GM19452 (cell line): ENCODE measurements around the gene SMC3.
"Not testable (repeated sequence)": the region's sequence is repeated elsewhere in the genome, so short reads cannot be mapped to it uniquely, and the experiment has no call there.

ENCODE experiments used
- ATAC-seq: cut with Tn5 transposase; IDR thresholded peaks from one replicate; pipeline ENCODE4 v1.9.1; 2021; ENCODE audit not compliant: unreplicated experiment

The SMC3 gene

DNA sequence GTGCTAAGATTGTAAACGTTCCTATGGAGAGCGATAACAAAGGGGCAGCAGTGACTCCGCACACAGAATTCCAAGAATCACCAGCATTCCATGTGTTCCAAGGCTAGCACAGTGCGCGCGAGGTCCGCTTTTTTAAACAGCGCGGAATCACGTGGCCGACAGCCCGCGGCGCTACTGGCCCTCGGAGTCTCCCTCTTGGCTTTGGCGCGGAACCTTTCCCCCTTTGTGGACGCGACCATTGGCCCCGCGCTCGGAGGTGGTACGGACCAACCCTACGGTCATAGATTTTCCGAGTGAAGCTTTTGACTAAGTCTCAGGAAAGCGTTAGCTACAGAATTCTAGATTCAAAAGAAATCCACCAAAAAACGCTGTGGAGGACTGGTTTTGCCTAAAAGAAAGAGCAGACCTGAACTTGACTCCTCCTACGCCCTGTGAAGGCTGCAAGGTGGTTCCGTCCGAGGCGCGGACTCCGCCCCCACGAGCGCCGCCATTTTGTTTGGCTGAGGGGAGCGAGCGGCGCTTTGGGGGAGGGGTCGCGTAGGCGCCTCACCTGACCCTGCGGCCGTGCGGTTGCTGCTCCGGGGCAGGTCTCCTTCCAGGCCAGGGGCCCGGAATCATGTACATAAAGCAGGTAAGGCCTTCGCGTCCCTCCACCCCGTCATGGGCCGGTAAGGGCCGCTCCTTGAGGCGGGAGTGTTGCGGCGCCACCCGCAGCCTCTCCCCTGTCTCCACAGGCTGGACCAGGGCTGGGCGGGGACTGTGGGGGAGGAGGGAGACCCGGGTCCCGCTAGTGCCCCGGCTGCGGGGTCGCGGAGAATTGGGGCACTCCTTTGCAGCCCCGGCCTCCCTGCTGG, at the start of gene SMC3:
SMC3 (plus strand) TSS at position 495 of the 854 bp plus-strand sequence; CDS start at position 617, 122 bp downstream.
- peak; percentile 91 for ATAC-seq

DNA sequence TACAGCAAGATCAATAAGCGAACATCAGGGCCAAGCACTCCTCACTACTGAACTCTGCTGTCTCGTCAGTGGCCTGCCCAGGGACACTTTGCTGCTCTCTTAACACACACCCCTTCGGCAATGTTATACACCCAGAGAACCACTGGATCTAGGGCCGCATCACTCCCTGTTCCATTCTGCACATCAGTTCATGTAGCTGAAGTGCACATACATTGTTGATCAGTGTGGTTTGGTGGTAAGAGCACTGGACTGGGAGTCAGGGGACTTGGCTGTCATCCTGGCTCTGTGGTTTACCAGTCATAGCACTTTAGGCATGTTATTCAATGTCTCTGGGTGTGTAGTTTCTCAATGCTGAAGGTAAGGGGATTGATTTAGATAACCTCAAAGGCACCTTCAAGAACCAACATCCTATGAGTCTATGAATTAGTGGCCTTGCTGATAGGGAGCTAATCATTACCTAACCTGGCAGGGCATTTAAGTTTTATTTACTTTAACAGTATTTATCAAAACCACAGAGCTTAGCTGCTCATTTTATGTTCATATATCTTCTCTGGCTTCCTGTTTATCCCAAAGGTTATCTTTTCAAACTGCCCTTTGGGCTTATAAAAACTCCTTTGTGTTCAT, 45.0 kb upstream of the SMC3 start:
- ATAC-seq: no peak

DNA sequence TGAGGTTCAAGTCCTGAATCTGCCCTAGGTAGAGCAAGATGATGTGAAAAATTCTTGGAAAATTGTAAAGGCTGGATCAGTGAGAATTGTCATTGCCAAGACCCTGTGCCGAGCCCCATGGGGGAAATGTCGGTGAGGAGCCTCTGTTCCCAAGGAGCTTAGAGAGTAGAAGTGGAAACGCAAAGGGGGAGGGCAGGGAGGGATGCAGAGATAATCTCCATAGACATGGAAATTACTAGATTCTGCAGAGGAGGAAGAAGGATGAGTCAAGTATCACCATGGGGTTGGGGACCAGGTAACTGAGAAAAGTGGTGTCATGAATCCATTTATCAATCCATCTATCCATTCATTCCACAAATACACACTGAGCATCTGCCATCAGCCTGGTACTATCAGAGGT, 43.8 kb upstream of the SMC3 start:
- no peak for ATAC-seq

DNA sequence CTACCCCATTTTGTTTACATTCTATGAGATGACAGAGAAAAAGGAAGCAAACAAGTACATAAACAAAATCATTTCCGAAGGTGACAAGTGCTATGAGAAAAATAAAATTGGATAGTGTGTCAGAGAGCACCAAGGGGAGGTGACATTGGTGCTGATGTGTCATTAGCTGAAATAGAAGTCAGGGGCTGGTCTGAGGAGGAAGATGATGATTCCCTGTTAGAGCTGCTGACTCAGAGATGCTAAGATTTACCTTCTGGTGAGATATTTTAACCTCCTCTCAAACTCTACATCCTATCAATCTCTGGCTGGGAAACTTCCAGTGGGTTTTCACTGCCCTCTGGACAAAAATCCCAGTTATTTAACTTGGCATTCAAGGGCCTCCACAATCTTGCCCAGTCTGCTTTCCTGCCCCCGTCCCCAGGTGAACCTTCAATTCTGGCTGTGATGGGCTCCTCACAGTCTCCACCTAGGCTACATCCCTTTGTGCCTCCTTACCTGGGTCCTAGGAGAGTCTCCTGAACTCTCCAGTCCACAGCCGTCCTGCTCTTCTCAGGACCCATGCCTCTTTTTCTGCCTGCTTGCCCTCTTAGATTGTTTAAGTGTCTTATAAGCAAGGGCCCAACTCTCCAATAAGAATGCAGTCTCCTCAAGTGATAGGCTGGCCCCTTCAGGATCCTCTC, 43.2 kb upstream of the SMC3 start:
- no peak for ATAC-seq

DNA sequence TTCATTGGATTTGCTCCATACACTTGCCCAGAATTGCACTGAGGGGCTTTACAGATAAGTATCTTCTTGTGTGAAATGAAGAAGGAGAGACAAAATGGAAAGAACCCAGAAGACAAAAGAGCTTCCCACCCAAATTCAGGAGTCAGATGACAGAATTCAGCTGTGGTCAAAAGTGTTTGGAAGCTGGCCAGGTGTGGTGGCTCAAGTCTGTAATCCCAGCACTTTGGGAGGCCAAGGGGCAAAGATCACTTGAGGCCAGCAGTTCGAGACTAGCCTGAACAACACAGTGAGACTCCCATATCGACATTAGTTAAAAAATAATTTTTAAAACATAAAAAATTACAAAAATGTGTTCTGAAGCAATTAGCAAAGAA, 42.6 kb upstream of the SMC3 start:
- ATAC-seq: no peak

DNA sequence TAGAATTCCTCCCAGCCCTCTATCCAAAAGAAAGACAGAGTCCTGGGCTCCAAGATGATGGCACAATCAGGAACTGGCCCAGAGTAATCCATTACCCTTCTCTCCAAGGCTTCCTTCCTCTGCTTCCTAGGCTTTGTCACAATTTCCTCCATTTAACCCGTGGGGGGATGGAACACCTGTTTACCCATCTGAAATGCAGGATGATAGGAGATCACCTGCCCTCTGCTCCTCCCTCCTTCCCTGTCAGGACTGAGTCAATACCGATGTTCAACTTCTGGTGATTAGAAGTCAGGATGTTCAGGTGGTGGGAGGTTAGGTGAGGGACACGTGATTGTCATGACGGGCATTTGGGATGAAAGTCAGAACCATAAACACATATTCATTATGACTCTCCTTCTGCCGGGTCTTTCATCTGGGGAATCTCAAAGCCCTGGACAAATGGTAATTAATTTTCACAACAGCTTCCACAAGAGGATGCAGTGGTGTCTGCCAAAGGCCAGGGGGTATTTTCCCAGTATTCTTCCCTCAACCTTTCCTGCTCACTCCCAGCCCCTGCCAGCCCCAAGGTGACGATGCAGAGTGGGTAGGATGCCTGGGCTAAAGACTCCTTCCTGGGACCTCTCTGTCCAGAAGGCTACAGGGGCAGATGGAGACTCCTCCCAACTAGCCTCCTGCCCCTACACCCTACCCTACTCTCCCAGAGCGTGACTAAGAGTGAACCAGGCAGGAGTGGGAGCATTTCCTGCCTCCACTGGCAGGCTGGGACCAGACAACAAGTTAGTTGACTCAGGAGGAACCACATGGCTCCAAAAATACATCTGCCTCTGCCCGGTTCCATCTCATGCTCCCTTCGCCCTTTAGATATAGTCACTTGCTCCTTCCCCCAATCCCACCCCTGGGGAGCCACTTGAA, 41.9 kb upstream of the SMC3 start:
- no peak for ATAC-seq

DNA sequence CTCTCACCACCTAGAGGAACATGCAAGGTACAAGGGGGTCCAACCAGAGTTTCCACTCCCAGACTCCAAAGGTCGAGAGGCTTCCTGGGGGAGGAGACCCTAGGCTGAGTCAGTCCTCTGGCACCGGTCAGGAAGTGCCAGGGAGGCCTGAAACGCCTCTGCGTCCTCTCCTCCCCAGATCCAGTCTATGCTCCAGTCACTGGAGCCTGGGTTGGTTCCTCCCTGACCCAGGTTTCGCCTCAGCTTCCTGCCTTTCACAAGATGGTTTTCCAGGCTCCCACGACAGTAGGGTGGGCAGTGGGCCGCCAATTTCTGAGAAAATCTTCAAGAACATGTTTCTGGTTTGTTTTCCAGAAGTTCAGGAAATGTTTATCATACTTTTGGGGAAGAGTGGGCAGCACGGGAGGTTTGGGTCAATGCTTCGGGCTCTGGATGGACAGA, 39.7 kb upstream of the SMC3 start:
- ATAC-seq: no peak

DNA sequence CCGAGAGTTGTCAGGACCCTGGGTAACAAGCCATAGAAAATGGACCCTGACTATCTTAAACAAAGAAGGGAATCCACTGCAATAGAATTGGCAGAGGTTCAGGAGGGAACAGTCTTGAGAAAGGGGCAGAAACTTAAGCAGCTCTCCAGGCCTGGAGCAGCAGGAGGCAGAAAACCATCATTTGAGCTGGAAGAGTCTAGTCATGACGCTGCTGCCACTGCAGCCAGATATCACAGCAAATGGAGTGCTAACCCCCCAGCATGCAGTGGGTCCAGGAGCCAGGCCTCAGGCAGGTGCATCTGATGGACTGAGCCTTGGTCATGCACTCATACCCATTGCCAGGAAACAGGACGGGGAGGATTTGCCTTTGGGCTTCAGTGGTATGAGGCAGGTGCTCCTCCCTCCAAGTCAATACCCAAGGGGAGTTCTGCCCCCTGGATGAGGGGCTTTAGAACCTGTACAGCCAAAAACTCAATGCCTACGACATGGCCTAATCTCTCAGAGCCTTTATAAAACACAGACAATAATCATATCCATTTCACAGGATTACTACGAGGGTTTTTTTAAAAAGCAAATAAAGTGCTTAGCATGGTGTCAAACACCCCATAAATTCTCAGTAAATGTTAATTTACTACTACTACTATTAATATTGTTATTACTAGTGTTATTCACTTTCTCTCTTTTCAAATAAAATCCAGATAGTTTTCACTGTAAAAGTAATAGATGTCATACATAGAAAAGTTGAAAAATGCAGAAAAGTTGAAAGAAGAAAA, 39.1 kb upstream of the SMC3 start:
- peak; percentile 7 for ATAC-seq

DNA sequence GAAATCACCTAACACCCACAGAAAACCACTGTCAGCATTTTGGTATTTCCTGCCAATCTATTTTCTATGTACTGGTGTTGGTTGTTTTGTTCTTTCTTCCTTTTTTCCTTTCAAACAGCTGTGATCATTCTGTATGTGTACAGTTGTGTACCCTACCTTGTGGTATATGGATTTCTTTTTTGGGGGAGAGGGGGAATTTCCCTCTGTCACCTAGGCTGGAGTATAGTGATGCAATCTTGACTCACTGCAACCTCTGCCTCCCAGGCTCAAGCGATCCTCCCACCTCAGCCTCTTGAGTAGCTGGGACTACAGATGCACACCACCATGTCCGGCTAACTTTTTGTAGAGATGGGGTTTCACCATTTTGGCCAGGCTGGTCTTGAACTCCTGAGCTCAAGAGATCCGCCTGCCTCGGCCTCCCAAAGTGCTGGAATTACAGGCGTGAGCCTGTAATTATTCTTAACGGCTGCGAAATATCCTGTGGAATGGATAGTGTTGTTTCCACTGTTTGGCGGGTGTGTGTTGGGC, 38.4 kb upstream of the SMC3 start:
- peak; percentile 64 for ATAC-seq

DNA sequence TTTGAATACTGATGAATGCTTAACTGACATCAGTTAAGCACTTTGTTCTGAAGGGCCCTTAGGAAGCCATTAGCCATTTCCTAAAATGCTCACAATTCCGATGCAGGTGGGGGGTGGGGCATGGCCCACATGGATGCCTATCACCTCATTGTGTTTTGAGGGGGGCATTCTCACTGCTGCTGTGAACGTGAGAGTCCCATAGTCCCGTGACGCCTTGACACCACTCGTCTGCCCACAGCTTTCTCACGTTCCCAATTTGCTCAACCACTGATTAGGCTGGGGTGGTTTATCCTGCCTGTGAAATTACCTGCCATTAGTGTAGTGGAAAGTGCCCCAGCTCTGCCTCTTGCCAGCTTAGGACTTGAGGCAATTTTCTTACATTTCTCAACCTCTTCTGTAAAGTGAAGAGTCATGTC, 37.9 kb upstream of the SMC3 start:
- ATAC-seq: no peak

DNA sequence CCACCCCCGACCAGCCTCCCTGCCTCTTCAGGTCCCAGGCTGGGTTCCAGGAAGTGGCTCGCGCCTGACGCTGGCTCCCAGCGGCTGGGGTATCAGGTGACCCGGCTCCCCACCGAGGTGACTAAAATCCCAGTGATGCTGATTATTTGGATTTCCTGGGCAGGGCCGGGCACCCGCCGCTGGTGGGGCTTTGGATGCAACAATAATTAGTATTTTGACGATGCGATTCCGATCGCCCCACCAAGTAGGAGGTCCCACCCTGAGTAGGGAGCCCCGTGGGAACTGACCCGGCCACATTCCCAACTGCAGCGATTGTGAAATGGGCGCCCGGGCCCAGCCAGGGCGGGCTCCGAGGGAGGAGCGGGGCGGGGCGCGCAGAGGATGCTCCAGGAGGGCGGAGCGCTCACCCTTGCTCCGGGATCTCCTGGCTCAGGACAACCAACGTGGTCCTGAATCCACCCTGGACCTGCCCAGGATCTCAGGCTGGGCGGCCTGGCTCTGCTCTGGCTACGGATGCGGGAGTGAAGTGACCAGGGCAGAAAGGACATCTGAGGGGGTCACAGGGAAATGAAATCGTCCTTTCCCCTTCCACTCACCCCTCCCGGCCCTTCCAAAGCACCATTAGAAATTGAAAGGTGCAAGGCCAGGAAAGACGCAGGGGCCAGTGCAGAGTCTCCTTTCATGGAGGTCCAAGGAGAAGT, 37.2 kb upstream of the SMC3 start:
- ATAC-seq: no peak

DNA sequence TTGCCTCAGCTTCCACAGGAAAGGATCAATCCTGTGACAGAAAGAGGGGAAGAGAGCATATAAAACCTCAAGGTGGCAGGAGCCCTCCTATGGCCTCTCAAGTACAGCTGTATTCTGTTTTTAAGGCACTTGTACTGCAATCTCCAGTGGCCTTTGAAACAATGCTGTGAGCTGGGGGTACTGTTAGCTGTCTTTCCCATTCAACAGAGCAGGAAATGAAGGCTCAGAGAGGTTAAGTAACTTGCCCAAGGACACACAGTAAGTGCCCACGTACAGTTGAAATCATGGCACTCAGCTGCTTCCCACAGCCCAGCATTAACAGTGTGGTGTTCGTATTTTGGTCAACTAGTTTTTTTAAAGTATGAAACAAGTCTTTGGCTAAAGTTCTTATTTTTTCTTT, 35.8 kb upstream of the SMC3 start:
- no peak for ATAC-seq

DNA sequence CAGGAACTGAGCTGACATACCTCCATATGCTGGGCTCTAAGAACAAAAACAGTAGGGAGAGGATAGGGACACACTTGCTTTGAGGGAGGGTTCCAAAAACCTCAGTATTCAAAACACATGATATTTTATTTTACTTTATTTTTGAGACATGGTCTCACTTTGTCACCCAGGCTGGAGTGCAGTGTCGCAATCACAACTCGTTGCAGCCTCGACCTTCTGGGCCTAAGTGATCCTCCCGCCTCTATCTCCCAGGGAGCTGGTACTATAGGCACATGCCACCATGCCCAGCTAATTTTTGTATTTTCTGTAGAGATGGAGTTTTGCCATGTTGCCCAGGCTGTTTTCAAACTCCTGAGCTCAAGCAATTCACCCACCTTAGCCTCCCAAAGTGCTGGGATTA, 34.9 kb upstream of the SMC3 start:
- ATAC-seq: not testable (repeated sequence)

DNA sequence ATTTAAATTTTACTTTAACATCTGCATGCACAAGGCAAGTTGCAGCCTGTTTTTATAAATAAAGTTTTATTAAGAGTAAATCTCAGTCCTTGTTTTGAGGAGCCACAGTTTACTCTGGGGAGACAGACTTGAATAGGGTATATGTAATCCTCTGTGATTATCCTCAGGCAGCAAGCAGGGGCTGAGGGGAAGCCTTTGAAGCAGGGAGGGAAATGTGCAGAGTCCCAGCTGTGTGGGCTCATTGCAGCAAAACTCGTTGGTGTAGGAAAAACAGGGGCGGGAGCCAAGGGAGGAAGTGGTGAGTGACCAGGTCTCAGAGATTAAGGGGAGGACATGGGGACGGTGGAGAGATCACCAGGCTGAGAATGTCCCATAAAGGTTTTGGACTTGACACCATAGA, 34.3 kb upstream of the SMC3 start:
- no peak for ATAC-seq

DNA sequence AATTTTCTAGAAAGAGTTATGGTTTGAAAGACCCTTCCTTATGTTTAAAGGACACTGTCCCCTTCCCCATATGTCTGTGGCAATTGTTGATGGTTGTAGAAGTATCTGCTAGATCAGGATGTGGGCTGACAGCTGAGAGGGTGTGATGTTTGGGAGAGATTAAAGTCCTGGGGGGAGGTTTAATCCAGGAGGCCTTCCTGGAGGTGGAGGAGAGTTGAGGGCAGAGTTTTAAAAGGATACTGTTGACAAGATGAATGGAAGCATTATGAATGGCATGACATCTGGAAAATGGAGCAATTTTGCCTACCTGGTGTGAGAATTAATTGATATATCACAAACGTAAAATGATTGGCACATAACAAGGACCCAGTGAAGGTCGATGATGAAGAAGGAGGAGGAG, 32.9 kb upstream of the SMC3 start:
- no peak for ATAC-seq

DNA sequence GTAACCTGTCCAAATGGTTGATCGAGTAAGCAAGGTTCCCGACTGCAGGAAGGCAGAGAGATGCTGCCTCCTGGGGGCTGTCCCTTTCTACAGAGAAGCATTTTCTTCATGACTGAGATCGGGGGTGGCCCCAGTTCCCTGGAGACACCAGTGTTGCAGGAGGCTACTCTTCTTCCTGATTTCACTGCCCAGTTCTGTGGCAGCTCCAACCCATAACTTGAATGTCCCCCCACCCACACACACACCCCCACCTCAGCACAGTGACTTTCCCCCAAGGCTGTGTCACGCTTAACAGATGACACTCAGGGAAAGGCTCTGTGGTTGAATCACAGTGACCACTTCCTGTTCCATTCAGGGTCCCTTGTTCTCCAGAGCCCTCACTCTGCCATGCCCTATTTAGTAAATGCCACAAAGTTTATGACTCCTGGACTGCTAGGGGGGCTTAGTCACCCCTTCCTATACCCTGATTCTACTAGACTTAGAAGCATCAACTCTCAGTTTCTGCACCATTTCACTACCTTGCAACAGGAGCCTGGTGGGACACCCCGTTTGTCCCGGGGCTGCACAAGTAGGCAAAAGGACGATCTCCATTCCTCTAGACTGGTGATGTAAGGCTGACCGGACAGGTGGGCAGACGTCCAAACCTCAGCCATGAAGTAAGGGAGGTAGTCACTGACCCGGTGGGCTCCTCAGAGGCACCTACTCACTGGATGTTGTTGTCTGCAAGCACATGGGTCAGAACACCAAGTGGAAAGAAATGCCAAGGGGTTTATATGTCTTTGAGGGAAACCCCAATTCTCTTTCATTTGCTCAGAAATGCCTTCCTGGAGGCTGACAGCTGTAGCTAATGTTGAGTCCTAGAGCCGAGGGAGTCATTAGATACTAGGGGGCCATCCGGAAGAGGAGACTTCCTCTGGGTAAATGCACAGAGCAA, 31.3 kb upstream of the SMC3 start:
- ATAC-seq: peak; percentile 87

DNA sequence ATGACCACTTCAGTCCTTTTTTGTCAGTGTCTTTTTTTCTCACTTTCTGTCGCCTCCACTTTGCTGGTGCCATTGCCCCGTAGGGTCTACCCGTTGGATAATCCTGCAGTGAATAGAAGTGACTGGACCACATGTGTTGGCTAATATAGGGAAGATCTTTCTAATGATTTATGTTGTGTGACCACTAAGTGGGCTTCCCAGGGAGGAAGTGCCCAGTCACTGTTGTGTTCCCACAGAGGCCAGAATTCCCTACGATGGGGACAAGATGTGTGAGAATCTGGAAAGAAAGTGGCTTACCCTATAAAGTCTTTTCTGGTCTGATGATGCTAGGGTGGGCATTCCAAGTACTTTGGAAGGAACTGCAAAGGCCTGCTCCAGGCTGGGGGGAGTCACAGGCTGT, 28.4 kb upstream of the SMC3 start:
- ATAC-seq: no peak

DNA sequence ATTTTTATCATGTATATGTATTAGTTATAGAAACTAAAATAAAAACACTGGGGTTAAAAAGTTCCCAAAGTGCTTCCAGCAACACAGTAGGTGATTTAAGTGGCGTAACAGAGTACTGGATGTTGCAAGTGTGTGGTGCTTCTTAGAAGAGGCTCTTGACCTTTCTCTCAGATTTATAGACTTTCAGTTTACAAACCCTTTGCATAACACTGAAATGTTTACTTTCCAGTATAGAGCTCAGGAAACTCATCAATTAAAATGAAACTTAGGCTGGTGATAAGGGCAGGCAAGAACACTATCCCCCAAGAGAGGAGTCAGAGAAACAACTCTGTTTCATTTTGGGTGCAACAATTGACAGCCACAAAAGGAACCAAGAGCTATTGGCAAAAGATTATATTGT, 27.5 kb upstream of the SMC3 start:
- ATAC-seq: no peak
